Activated T-cell treated with anti-CD3 and anti-CD28 coated beads, Interleukin-2, amount 50 U/mL, for 4 hours (primary cell): Measurements from ENCODE around the gene DPCD. TPM values are rescaled to one million over a fixed set of nuclear protein-coding genes. Genes with fewer than 3 reads are reported as not detected.

Experiments used
- ATAC-seq, 2 donors: fragments of 200-7000 bp; cut with Tn5 transposase; one replicate each; pipeline ENCODE4 v1.10.0; 2021
- DNase-seq: peaks from one replicate; pipeline ENCODE4 v3.0.0-alpha.2; 2020
- H3K27me3 Mint-ChIP-seq: one replicate; pipeline ENCODE4 v1.8.0; 2021; ENCODE audit warnings: low read depth, mixed read lengths
- H3K36me3 Mint-ChIP-seq: one replicate; pipeline ENCODE4 v1.8.0; 2022; ENCODE audit warnings: mixed read lengths; ENCODE audit not compliant: insufficient read depth
- H3K4me1 Mint-ChIP-seq: one replicate; pipeline ENCODE4 v1.8.0; 2021; ENCODE audit warnings: low read depth, mixed read lengths
- H3K4me3 Mint-ChIP-seq: one replicate; pipeline ENCODE4 v1.8.0; 2021; ENCODE audit warnings: mild to moderate bottlenecking, moderate library complexity, mixed read lengths
- H3K9me3 Mint-ChIP-seq: one replicate; pipeline ENCODE4 v1.8.0; 2021; ENCODE audit warnings: mixed read lengths
- total RNA-seq, 3 donors: library from RNA; stranded (reverse); gene quantifications; one replicate each; pipeline ENCODE4 v1.2.1, GENCODE V29; 2021

DPCD gene
- total RNA-seq, 3 donors from 2014 or later, result 8.5 to 12.2 (median 9.7) TPM

DNA sequence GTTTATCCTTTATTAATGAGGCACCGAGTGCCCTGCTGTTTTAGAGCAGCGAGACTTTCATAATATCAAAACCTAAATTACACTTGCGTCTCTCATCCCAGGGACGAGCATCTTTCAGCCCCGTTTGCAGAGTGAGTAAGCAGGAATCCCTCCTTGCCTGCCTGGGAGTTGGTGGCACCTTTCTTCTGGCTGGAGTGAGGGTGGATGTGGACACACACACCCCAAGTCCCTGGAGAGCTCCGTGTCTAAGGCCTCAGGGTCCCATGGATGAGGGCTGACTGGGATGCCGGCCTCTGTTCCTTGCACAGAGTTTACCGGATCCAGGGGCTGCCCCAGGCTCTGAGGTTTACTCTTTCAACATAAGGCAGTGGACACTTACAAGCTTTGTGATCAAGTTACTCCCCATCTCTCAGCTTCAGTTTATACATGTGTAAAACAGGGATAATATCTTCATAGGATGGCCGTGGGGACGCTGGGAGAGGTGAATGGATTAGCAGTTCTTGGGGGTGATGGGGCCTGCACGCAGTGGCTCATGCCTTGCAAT, 24.6 kb upstream of the DPCD start:
- H3K4me3 Mint-ChIP-seq, result no peak overlapping the region

DNA sequence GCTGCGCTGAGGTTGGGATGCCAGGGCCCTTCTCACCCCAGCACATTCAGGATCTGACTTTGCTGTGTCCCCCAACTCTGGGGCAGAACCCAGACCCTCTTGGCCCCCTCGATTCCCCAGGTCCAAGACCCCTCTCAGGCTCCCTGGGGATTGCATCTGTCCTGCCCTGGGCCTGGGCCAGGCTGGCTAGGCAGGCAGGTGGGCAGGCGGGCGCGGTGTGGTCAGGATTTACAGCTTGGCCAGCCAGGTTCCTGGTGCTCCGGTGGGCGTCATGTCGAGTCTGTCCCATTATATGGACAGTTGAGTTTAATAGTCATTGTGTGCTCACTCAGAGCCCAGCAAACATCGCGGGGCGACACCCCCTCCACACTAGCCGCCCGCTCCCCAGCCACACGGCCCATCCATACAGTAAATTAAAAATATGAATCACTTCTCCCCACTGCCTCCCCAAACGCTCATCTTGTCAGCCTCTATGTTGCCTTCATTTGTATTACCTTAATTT, 23.6 kb upstream of the DPCD start:
- no peak for ATAC-seq
- no peak for DNase-seq
- Mint-ChIP-seq H3K27me3 (peaks cover 56% of the 10 kb centered on the region), H3K4me1 (peaks cover 8% of the 10 kb centered on the region), H3K36me3 (no peaks in the 10 kb centered on the region), H3K4me3 (no peak overlapping the region), H3K9me3 (no peaks in the 10 kb centered on the region)

More for the DNA sequence above, 24.6 kb upstream of the DPCD start:
- Mint-ChIP-seq H3K36me3 (no peaks in the 10 kb centered on the region), H3K27me3 (peaks cover 47% of the 10 kb centered on the region), H3K4me1 (peaks cover 14% of the 10 kb centered on the region), H3K9me3 (no peaks in the 10 kb centered on the region)
- no peak for ATAC-seq
- no peak for DNase-seq

DNA sequence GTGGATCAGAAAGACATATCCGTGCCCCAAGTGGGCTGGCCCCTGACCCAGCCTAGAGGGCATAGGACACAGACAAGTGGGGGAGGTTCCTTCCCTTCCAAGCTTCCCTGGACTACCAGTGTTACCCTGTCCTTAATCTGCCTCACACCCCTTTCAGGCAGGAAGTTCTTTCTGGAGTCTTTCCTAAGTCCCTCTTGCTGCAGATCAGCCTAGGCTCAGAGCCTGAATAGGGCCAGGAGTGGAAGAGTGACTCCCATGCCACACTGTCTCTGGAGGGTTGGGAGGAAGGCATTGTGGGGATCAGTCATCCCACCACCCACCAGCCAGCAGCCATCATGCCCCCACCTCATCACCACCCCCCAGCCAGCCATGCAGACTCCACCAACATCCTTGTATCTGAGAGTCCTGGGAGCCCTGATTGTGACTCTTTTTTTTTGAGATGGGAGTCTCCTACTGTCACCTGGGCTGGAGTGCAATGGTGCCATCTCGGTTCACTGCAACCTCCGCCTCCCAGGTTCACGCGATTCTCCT, 22.7 kb upstream of the DPCD start:
- peaks cover 61% of the 10 kb centered on the region for H3K27me3 Mint-ChIP-seq
- DNase-seq (no peak), ATAC-seq (no peak)
- peaks cover 9% of the 10 kb centered on the region for H3K4me1 Mint-ChIP-seq
- H3K9me3 Mint-ChIP-seq, result no peaks in the 10 kb centered on the region
- no peaks in the 10 kb centered on the region for H3K36me3 Mint-ChIP-seq
- H3K4me3 Mint-ChIP-seq, result no peak overlapping the region

DNA sequence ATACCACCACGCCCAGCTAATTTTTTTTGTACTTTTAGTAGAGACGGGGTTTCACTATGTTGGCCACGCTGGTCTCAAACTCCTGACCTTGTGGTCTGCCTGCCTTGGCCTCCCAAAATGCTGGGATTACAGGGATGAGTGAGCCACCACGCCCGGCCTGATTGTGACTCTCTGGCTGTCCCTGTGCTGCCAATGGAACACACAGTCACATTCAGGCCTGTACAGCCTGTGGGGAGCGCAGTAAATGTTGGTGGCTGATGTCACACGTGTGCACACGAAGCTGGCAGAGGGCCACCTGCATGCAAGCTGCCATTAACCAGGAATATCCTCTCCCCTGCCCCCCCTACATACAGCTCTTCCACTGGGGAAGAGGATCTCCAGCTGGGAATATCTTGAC, 22.2 kb upstream of the DPCD start:
- Mint-ChIP-seq H3K27me3 (peaks cover 61% of the 10 kb centered on the region), H3K36me3 (no peaks in the 10 kb centered on the region), H3K9me3 (no peaks in the 10 kb centered on the region), H3K4me3 (no peak overlapping the region), H3K4me1 (peaks cover 9% of the 10 kb centered on the region)
- ATAC-seq (no peak), DNase-seq (no peak)

DNA sequence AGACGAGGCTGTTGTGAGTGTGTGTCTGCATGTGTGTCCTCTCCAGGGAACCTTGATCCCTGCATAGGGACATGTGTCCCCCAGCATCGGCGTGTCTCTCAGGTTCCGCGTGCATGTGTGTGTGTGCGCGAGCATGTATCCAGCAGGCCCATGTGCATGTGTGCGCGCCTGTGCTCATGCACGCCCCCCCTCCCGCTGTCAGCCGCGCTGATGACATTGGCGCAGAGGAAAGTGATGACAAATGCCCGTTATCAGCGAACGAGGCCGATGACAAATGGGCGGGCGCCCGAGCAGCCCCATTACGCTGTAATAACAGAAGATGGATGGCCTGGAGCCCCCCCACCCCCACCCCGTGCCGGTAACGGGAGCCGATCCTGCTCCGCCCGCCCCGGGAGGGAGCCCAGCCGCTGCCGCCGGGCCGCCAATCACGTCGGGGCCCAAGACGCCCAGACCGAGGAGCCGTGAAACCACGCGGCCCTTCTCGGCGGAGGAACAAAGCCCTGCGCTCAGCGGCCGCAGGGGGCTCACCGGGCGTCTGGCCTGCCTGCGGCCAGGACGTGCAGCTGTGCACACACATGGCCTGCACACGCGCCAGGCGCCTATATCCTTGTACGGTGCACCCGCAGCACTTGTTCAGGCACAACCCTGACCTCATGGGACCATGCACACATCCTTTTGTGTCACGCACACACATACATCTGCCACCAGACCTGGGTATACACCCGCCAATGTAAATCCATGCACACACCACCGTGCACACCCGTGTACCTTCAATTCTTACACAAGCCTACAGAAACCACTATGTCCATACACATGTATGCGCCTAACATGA, 21.6 kb upstream of the DPCD start:
- Mint-ChIP-seq H3K4me3 (no peak overlapping the region), H3K27me3 (peaks cover 61% of the 10 kb centered on the region), H3K9me3 (no peaks in the 10 kb centered on the region), H3K4me1 (peaks cover 9% of the 10 kb centered on the region), H3K36me3 (no peaks in the 10 kb centered on the region)
- DNase-seq (no peak), ATAC-seq (no peak)

DNA sequence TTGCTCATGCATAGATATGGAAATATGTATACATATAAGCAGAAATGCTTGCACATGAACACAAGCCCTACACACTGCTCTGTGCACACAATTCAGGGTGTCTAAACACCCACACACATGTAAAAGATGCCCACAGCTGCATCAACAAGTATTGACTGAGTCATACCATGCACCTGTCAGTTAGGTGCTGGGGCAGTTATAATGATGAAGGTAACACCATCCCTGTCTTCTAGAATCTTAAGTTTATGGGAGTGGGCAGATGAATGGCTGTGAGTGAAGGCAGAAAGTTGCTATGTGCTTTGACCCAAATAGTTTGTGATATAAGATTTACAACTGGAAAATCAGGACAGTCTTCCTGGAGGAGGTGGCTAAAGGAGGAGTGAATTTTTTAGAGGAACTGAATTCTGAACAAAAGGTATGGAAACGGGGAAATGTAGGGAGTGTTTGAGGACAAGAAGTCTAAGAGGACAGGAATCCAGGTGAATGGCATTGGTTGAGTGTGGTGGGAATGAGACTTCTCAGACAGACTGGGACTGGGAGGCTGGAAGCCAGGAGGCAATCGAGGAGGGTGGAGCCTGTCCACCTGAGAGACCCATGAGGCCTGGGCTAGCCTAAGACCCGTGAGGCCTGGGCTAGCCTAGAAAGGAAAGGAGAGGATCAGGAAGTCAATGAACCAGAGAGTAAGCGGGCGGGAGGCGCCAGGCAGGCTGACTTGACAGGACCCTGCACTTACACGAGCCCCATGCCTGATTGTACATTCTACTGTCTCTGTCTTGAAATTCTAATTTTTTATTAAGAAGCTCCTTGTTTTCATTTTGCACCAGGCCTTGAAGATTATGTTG, 20.7 kb upstream of the DPCD start:
- Mint-ChIP-seq H3K4me1 (peaks cover 9% of the 10 kb centered on the region), H3K9me3 (no peaks in the 10 kb centered on the region), H3K27me3 (peaks cover 61% of the 10 kb centered on the region), H3K4me3 (no peak overlapping the region), H3K36me3 (no peaks in the 10 kb centered on the region)
- DNase-seq, result no peak
- ATAC-seq, result peak; percentile 11 to 41

DNA sequence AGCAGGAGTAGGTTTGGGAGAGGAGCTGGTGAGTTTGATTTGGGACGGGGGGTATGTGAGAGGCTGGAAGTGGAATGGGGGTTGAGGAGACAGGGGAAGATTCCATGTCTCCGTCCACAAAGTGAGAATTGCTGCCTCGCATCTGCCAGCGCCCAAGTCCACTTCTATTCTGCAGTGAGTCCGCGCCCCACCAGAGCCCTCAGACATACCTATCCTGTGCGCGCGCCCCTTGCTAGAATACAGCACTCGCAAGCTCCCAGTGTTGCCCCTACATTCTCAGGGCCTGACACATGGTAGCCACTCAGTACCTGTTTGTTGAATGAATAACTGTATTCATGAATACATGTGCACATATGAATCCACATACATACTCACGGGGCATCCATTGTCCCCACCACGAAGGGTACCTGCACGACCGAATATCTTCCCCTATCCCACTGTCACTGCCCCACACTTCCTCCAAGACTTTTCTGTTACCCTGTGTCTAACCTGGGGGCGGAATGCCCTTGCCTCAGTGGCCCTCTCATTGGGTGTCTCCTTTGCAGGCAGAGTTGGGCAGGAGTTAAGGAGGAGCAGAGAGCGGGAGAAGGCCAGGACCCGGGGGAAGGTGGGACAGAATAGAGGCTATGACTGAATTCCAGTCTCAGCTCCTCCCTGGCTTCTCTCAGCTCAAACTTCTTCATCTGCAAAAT, 19.9 kb upstream of the DPCD start:
- DNase-seq, result no peak
- peaks cover 3% of the 10 kb centered on the region for H3K9me3 Mint-ChIP-seq
- H3K4me1 Mint-ChIP-seq, result peaks cover 9% of the 10 kb centered on the region
- no peak for ATAC-seq
- H3K36me3 Mint-ChIP-seq, result no peaks in the 10 kb centered on the region
- no peak overlapping the region for H3K4me3 Mint-ChIP-seq
- peaks cover 58% of the 10 kb centered on the region for H3K27me3 Mint-ChIP-seq

DNA sequence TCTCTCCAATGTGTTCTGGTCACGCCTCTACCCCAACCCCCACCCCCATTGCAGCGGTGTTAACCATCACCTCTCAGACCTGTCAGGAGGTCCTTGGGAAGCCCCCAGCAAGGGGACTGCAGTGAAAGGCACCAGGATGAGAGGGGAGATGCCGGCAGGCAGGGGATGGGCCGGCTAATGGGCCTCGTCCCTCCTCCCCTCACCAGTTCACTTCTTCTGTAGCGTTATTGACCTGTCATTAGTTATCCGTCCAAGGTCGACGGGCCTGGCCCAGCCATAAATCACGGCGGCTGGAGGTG, 18.8 kb upstream of the DPCD start:
- DNase-seq, result no peak

DNA sequence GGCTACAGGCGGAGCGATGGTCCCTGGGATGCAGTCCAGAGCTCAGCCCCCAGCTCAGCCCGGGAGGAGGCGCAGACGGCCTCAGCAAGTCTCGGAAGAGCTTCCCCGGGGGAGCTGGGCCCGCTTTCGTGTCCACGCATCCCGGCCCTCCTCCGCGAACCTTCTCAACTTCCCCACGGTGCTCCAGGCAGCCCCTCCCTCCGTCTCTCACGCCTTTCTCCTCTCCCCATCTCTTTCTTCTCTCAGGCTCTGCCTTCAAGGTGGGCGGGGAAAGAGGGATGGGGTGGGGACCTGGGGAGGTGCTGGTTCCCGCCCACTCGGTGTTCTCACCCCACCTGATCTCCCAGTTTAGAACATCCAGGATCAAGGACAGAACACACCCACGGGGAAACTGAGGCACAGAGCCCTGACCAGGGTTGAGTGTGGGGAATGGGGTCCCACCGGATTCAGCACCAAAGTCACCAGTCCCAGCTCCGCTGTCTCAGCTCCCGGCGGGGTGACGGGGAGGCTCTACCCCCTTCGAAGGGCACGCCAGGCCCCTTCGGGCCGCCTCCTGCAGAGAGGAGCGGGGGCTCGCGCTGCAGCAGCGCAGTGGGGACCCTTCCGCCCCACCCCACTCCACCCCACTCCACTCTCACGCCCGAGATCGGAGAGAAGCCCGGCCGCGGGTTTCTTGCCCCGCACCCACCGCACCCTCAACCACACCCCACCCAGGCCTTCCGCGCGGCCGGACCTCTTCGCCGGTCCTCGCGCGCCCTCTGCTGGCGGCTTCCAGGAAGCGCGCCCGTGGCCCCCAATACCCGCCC, 18.3 kb upstream of the DPCD start:
- Mint-ChIP-seq H3K4me1 (peaks cover 9% of the 10 kb centered on the region), H3K4me3 (peak overlapping the region; percentile 70), H3K27me3 (peaks cover 48% of the 10 kb centered on the region), H3K36me3 (no peaks in the 10 kb centered on the region), H3K9me3 (peaks cover 3% of the 10 kb centered on the region)
- peak; percentile 87 to 89 for ATAC-seq
- DNase-seq, result peak; percentile 81

More for the DNA sequence above, 18.8 kb upstream of the DPCD start:
- H3K36me3 Mint-ChIP-seq, result no peaks in the 10 kb centered on the region
- H3K9me3 Mint-ChIP-seq, result peaks cover 3% of the 10 kb centered on the region
- peak overlapping the region; percentile 70 for H3K4me3 Mint-ChIP-seq
- no peak for ATAC-seq
- H3K4me1 Mint-ChIP-seq, result peaks cover 9% of the 10 kb centered on the region
- peaks cover 50% of the 10 kb centered on the region for H3K27me3 Mint-ChIP-seq

DNA sequence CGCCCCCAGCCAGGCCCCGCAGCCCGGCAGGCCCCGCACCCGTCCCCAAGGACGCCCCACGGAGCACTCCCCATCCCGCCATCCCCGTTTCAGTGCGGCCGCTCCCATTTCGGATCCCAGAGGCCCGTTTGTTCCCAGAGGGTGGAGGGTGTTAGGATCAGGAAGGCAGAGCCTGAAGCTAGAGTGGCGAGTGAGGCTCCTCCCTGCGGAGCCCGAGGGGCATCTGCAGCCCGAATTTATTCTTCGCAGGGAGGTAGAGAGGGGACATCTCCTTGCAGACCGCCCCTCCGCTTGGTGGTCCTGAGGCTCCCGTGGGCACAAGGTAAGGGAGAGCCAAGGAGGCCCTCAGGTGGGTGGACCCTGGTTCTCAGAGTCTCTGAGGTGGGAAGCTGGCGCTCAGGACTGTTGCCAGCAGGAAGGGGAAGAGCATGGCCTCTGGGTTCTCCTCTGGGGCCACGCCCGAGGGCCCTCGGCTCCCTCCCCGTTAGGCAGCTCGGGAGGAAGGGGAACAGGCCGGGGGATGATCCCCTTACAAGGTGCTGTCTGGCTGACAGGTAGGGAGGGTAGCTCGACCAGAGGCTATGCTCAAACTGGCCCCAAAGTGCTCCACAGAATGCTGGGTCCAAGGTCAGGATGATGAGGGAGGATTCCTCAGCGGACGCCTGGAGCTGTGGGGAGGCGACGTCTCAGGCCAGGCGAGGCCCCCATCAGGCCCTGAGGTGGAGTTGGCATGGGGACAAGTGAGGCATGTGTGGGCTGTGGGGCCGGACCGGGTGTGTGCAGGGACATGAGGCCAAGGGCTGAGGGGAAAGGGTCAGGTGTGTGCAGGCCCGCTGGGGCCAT, 17.5 kb upstream of the DPCD start:
- no peak overlapping the region for H3K4me3 Mint-ChIP-seq
- no peak for ATAC-seq
- peaks cover 3% of the 10 kb centered on the region for H3K9me3 Mint-ChIP-seq
- no peaks in the 10 kb centered on the region for H3K36me3 Mint-ChIP-seq
- peaks cover 39% of the 10 kb centered on the region for H3K27me3 Mint-ChIP-seq
- no peak for DNase-seq
- peaks cover 9% of the 10 kb centered on the region for H3K4me1 Mint-ChIP-seq

DNA sequence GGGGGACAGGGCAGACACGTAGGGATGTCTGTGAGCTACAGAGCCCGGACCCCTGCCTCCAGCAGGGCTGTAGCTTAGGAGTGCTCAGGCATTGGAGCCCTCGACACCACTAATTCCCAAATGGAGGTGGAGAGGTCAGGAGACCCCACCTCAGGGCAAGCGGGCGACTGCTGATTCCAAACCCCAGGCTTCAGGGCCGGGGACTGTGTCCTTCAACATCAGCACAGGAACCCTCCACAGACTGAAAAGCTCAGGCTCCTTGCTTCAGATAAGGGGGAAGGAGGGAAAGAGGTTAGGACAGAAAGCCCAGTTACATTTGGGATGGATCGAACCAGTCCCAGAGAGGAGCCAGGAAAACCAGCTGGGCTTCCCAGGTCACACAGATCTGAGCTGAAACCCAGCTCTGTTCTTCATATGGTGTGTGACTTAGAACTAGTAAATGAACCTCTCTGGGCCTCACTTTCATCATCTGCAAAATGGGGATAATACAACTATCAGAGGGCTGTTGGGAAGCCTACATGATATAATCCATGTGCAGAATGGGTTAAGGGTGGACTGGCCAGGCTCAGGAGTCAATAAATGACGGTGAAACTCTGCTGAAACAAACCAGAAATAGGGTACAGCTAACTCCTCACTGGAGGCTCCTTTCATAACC, 16.7 kb upstream of the DPCD start:
- H3K36me3 Mint-ChIP-seq, result no peaks in the 10 kb centered on the region
- H3K4me3 Mint-ChIP-seq, result no peak overlapping the region
- peaks cover 3% of the 10 kb centered on the region for H3K9me3 Mint-ChIP-seq
- DNase-seq (no peak), ATAC-seq (no peak)
- H3K4me1 Mint-ChIP-seq, result peaks cover 7% of the 10 kb centered on the region
- peaks cover 32% of the 10 kb centered on the region for H3K27me3 Mint-ChIP-seq

DNA sequence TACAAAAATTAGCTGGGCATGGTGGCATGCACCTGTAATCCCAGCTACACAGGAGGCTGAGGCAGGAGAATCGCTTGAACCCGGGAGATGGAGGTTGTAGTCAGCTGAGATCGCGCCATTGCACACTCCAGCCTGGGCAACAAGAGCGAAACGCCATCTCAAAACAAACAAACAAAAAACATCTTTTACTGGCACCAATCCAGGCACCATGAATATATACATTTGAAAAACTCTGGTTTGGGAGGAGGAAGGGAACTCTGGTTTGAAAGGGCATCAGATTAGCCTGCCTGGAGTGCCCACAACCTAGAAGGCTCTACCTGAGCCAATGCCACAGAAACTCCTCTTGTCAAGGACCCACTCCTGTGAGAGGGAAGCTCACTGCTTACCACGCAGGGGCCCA, 16.0 kb upstream of the DPCD start:
- ATAC-seq (no peak), DNase-seq (no peak)
- Mint-ChIP-seq H3K4me3 (no peak overlapping the region), H3K4me1 (peaks cover 4% of the 10 kb centered on the region), H3K9me3 (peaks cover 3% of the 10 kb centered on the region), H3K27me3 (peaks cover 26% of the 10 kb centered on the region), H3K36me3 (no peaks in the 10 kb centered on the region)
